ENCODE results near the gene LMLN.

The LMLN gene

DNA sequence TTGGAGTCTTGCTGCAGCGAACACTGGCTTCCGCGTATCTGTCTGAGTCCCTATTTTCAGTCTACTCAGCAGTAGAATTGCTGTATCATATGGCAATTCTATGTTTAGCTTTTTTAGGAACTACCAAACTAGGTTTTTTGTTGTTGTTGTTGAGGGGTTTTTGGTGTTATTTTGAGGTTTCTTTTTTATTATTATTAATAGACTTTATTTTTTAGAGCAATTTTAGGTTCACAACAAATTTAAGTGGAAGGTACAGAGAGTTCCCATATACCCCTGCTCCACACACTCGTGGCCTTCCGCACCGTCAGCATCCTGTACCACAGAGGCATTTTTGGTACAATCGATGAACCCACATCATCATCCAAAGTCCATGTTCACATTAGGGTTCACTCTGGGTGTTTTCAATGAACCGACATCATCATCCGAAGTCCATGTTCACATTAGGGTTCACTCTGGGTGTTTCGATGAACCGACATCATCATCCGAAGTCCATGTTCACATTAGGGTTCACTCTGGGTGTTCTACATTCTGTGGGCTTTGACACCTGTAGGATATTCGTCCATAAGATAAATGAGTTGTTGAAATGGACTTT lies 67.9 kb downstream of the LMLN start:
- no peak for DNase-seq (ENCODE audit: low read depth)
- H3K4me3 ChIP-seq (ENCODE audit: low read depth, low read length): no peak overlapping the region
- TF ChIP-seq, protein P1, sequence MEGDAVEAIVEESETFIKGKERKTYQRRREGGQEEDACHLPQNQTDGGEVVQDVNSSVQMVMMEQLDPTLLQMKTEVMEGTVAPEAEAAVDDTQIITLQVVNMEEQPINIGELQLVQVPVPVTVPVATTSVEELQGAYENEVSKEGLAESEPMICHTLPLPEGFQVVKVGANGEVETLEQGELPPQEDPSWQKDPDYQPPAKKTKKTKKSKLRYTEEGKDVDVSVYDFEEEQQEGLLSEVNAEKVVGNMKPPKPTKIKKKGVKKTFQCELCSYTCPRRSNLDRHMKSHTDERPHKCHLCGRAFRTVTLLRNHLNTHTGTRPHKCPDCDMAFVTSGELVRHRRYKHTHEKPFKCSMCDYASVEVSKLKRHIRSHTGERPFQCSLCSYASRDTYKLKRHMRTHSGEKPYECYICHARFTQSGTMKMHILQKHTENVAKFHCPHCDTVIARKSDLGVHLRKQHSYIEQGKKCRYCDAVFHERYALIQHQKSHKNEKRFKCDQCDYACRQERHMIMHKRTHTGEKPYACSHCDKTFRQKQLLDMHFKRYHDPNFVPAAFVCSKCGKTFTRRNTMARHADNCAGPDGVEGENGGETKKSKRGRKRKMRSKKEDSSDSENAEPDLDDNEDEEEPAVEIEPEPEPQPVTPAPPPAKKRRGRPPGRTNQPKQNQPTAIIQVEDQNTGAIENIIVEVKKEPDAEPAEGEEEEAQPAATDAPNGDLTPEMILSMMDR (conservative IDR thresholded peaks at IDR 0.05; ENCODE audit: low read depth, low read length): no peak

DNA sequence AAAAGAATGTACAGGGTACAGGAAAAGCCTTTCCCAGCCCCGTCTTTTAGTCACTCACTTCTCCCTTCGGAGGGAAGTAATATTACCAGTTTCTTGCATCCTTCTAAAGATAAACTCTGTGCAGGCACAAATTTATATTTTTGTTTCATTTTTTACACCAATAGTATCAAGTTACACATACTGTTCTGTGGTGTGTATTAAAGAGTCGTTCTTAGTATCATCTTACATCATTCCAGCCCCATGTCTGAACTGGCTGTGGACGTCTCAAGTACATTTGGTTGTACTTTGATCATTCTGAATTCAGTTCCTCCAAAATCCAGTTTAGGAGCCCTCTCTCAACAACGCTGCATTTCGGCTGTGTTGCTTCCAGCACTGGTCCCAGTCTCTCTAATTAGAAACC lies 68.7 kb downstream of the LMLN start:
- TF ChIP-seq, protein P1 (conservative IDR thresholded peaks at IDR 0.05; ENCODE audit: low read depth, low read length): no peak
- peak; percentile 89 for DNase-seq (ENCODE audit: low read depth)
- H3K4me3 ChIP-seq (ENCODE audit: low read depth, low read length): no peak overlapping the region

DNA sequence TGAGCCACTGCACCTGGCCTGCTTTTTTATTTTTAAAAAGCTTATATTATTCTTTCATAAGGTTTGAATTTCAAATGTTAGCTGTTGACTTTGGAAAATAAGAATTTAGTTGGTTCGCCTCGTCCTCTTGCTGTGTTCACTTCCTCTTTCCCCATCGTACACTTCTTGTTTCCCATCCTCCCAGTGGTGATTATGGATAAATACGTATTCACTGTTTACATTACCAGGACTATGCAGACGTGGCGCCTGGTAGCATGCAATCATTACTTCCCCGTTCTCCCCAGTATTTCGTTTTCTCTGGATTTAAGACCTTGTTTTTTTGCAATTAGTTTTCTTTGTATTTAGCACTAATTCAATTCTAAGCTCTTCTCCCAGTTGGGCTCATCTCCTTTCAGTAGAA lies 70.1 kb downstream of the LMLN start:
- H3K4me3 ChIP-seq (ENCODE audit: low read depth, low read length): no peak overlapping the region
- no peak for DNase-seq (ENCODE audit: low read depth)
- TF ChIP-seq, protein P1 (conservative IDR thresholded peaks at IDR 0.05; ENCODE audit: low read depth, low read length): no peak

DNA sequence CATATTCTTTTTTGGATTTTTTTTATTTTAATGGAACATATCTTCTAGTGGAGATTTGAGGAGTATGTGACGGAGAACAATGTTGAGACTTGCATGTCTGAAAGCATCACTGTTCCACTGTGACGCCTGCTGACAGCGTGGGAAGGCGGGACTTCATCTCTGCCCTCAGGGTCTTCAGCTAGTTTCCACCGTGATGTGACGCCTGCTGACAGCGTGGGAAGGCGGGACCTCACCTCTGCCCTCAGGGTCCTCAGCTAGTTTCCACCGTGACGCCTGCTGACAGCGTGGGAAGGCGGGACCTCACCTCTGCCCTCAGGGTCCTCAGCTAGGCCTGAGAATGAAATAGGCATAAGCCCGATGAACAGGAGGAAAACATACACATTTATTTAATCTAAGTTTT lies 70.7 kb downstream of the LMLN start:
- no peak for DNase-seq (ENCODE audit: low read depth)
- TF ChIP-seq, protein P1 (conservative IDR thresholded peaks at IDR 0.05; ENCODE audit: low read depth, low read length): no peak
- H3K4me3 ChIP-seq (ENCODE audit: low read depth, low read length): no peak overlapping the region

DNA sequence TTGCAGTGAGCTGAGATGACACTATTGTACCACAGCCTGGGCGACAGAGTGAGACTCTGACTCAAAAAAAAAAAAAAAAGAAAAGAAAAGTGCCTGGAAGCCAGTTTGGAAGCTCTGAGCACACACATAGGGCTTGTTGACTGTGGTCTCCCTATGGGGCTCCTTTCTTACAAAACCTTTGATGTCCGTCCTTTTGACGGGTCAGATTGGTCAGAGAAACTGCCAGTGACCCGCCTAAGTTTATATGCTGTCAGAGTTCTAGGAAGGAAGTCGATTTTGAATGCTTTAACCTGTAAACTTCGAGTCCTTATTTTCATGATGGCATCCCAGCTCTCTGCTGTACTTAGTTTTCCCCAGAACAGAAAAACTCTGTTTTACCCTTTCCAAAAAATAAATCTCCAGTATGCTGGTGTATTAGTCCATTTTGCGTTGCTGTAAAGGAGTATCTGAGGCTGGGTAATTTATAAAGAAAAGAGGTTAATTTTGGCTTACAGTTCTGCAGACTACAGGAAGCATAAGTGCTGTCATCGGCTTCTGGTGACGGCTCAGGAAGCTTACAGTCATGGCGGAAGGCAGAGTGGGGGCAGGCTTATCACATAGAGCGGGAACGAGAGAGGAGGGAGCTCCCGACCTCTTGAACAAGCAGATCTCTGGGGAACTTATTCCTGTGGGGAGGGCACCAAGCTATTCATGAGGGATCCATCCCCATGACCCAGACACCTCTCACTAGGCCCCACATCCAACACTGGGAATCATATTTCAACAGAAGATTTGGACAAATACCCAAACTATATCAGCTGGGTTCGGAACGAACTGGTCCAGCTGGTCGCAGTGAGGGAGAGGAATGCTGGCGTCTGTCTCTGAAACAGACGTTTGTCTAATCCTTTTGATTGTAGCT lies 72.3 kb downstream of the LMLN start:
- no peak for DNase-seq (ENCODE audit: low read depth)
- H3K4me3 ChIP-seq (ENCODE audit: low read depth, low read length): no peak overlapping the region
- TF ChIP-seq, protein P1 (conservative IDR thresholded peaks at IDR 0.05; ENCODE audit: low read depth, low read length): no peak

DNA sequence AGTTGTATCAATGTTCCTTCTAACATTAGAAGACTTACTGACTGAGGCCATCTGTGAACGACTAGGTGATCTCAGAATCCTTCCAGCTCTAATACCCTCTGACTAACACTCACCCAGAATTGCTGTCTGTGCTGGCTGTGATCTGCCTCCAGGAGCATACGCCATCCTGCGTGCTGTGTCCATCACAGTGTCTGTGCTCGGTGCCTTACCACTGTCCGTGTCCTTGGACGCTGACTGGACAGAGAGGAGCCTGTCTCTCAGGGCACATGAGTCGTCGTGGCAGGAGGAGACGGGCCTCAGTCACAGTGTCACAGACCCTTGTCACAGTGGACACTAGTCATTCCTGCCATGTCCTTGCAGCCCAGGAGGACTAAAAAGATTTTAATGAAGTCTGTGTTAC lies 83.1 kb downstream of the LMLN start:
- TF ChIP-seq, protein P1 (conservative IDR thresholded peaks at IDR 0.05; ENCODE audit: low read depth, low read length): no peak
- DNase-seq (ENCODE audit: low read depth): no peak
- H3K4me3 ChIP-seq (ENCODE audit: low read depth, low read length): no peak overlapping the region
